ENCODE measurements around the gene LRRC53. TPM values are rescaled to one million over a fixed set of nuclear protein-coding genes. Genes with fewer than 3 reads are reported as not detected.

Gene LRRC53
- total and polyA plus RNA-seq, 2 of the 8 experiments (the other 6 are each of a cell fraction or from before 2014, with no cell fraction given), result not detected

DNA sequence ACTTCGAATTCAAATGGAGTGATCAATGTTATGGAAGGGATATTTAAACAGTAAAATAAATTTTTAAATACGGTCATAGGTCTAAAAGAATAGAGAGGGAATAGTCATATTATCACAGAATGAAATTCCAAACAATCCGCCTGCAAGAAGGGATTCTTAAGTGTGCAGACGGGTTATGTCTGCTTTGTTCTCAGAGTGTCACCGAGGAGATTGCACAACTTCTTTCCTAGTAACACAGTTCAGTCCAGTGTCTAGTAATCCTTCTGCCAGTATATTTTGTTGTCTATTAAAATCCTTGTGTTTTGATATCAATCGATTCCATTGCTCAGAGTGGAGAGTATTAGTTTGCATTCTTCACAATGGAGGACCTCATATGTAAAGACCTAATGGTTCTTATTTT is 48.4 kb downstream of the LRRC53 start:
- H3K79me2 ChIP-seq (ENCODE audit: control insufficient read depth in 1 of 2, insufficient read depth in 2 of 2, low read length in 2 of 2), result no peaks in the 10 kb centered on the region
- H2BK12ac ChIP-seq (ENCODE audit: low read depth, low read length), result no peak overlapping the region
- no peaks in the 10 kb centered on the region for H3K27me3 ChIP-seq (replicated peaks in 1 of 4; ENCODE audit: control insufficient read depth in 3 of 4, extremely low read depth in 1 of 4, insufficient read depth in 3 of 4, low read length in 3 of 4)
- no peak overlapping the region for H2BK15ac ChIP-seq (ENCODE audit: low read length)
- no peak overlapping the region for H2AK5ac ChIP-seq (ENCODE audit: low read depth, low read length)
- FAIRE-seq (no peak), DNase-seq (ENCODE audit: low read depth in 1 of 2, low spot score in 2 of 2) (no peak)
- no peaks in the 10 kb centered on the region for H3K79me1 ChIP-seq (ENCODE audit: low read depth, low read length)
- peaks cover 0 to 10% of the 10 kb centered on the region in 2 experiments; a peak in 1 of 4 replicates for H3K9me3 ChIP-seq (ENCODE audit: insufficient read depth in 2 of 2, low read depth in 1 of 2, low read length in 1 of 2)
- H4K20me1 ChIP-seq (replicated peaks in 1 of 2; ENCODE audit: control insufficient read depth in 1 of 2, insufficient read depth in 2 of 2, low read length in 2 of 2), result no peaks in the 10 kb centered on the region
- no peak overlapping the region for H2AFZ ChIP-seq (ENCODE audit: low read length)
- no peak overlapping the region for H3K14ac ChIP-seq (ENCODE audit: insufficient read length)
- H2BK120ac ChIP-seq (replicated peaks; ENCODE audit: low read depth, low read length), result no peak overlapping the region
- WGBS, 2 experiments (ENCODE audit: extremely low coverage in 1 of 2, insufficient coverage in 1 of 2, insufficient read length in 1 of 2, insufficient replicate concordance in 2 of 2, low coverage in 1 of 2, low lambda C conversion rate in 2 of 2, missing lambda C conversion rate in 1 of 2), result 97% methylated on average over 6 of the region's 6 CpGs; no CpG with 5 or more reads in 1 of the 2 experiments
- H3K56ac ChIP-seq (replicated peaks; ENCODE audit: insufficient read length, low read depth, low read length), result no peak overlapping the region
- H2BK5ac ChIP-seq (ENCODE audit: low read depth, low read length), result no peak overlapping the region
- TF ChIP-seq SP1 (IDR thresholded peaks at IDR 0.05; ENCODE audit: low read depth, low read length), result no peak
- TF ChIP-seq POLR2AphosphoS5 (IDR thresholded peaks at IDR 0.05; ENCODE audit: low read depth, low read length), result no peak
- no peak for TF ChIP-seq PHF8 (conservative IDR thresholded peaks at IDR 0.05; ENCODE audit: low read depth, low read length)
- no peak for TF ChIP-seq EP300 (IDR thresholded peaks at IDR 0.05; ENCODE audit: borderline replicate concordance in 1 of 2, low read depth in 2 of 2, low read length in 2 of 2)
- TF ChIP-seq ASH2L (IDR thresholded peaks at IDR 0.05; ENCODE audit: low read length), result no peak
- no peak for TF ChIP-seq POU5F1 (IDR thresholded peaks at IDR 0.05; ENCODE audit: low read depth, low read length)
- no peak for TF ChIP-seq RAD21 (IDR thresholded peaks at IDR 0.05 in 1 of 2, conservative IDR thresholded peaks at IDR 0.05 in 1 of 2; ENCODE audit: low read depth in 2 of 2, low read length in 2 of 2)
- TF ChIP-seq GABPA (IDR thresholded peaks at IDR 0.05; ENCODE audit: borderline replicate concordance, insufficient read depth, low read length), result no peak
- no peak for TF ChIP-seq CEBPB (IDR thresholded peaks at IDR 0.05; ENCODE audit: low read depth, low read length)
- no peak overlapping the region for H3K23ac ChIP-seq (ENCODE audit: insufficient read length)
- CTCF ChIA-PET (ENCODE audit: partially characterized antibody), result no interaction called here
- H3K4ac ChIP-seq (replicated peaks; ENCODE audit: insufficient read length, low read depth, low read length), result no peak overlapping the region
- H3K4me3 ChIP-seq (ENCODE audit: extremely low read depth in 1 of 4, insufficient read depth in 2 of 4, low read depth in 3 of 4, low read length in 4 of 4), result no peak overlapping the region
- no peak overlapping the region for H4K5ac ChIP-seq (ENCODE audit: insufficient read length, low read depth, low read length)
- no peak overlapping the region for H2BK20ac ChIP-seq (ENCODE audit: low read length)
- H3K4me2 ChIP-seq (ENCODE audit: insufficient read depth in 1 of 2, low read depth in 2 of 2, low read length in 2 of 2), result no peak overlapping the region
- no peak overlapping the region for H4K8ac ChIP-seq (ENCODE audit: extremely low read depth, insufficient read depth, low read length)
- H3K36me3 ChIP-seq (ENCODE audit: control insufficient read depth in 2 of 4, insufficient read depth in 4 of 4, low read length in 3 of 4), result no peaks in the 10 kb centered on the region
- no peaks in the 10 kb centered on the region for H3K23me2 ChIP-seq (ENCODE audit: low read depth, low read length)
- no peak overlapping the region for H3K27ac ChIP-seq (ENCODE audit: low read depth, low read length)
- H4K91ac ChIP-seq (replicated peaks; ENCODE audit: insufficient read length, low read length), result no peak overlapping the region
- no peaks in the 10 kb centered on the region; a peak in 1 of 7 replicates for H3K4me1 ChIP-seq (replicated peaks in 1 of 4; ENCODE audit: control insufficient read depth in 3 of 4, insufficient read depth in 4 of 4, low read length in 3 of 4)
- no peak overlapping the region for H3K9ac ChIP-seq (replicated peaks in 1 of 4; ENCODE audit: extremely low read depth in 1 of 4, low read depth in 3 of 4, low read length in 3 of 4)
- POLR2A ChIA-PET (ENCODE audit: partially characterized antibody), result interaction anchor here (0.6 kb wide), 1 partner anchor 449 kb away, joined by 3 read pairs; no protein-coding TSS in a partner anchor
- H3K18ac ChIP-seq (ENCODE audit: extremely low read depth, low read length), result no peak overlapping the region

Measured in H1 (cell line).